Measurements from ENCODE around the gene IL17RA.
A peak's percentile ranks its signal among the peaks of the same experiment; 100 is the strongest.
"Not testable (repeated sequence)": the region's sequence is repeated elsewhere in the genome, so short reads cannot be mapped to it uniquely, and the experiment has no call there.

Gene IL17RA

DNA sequence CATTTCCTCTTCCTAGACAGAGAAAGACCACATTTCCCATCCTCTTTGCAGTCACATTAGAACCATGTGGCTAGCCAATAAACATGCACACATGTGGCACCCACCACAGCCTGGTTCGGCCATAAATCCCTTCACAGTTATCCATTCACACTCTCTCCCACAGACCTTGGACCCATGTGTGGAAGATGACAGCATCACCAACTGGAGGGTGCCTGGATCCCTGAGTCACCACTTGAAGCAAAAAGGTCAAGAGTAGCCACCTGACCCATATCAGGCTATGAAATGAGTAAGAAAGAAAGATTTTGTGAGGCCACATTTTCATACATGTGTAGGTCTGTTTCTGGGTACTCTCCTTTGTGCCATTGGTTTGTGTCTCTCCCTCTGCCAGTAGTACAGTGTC, 45.4 kb downstream of the IL17RA start:
- DNase-seq, result no peak

GRCh38 chr22:17131686-17132085, 46.9 kb downstream of the IL17RA start:
- DNase-seq, result no peak

DNA sequence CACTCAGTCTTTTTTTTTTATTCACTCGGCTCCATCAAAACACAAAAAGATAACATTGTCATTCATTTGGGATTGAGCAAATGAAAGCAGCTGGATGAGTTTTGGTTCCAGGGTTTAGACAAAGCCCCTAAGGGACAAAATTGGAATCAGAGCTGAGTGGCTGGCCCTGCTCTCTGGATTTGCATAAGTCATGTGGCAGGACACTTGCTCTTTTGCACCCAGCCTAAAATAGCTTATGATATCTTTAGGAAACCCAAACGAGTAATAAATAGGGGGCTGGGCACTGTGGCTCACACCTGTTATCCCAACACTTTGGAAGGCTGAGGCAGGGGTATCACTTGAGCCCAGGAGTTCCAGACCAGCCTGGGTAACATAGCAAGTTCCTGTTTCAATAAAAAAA, 47.3 kb downstream of the IL17RA start:
- DNase-seq, result no peak

DNA sequence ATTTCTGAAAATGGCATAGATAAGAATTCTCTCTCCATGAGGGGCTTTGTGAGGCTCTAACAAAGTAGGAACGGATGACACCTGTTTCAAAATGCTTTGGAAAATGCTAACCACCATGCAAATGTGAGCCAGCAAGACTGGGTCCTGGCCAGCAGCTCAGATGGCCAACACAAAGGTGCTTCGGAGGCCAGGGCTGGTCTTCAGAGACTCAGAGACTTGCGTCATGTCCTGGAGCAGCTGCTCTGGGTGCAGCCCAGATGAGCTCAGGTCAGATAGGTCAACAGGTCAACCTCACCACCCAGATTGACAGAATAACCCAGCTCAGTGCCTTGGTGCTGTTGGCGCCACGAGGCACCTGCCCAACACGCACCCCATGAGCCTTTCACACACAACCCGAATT, 48.3 kb downstream of the IL17RA start:
- no peak for DNase-seq

- no peak for DNase-seq
Observed at GRCh38 chr22:17135153-17135760, 50.5 kb downstream of the IL17RA start.

DNA sequence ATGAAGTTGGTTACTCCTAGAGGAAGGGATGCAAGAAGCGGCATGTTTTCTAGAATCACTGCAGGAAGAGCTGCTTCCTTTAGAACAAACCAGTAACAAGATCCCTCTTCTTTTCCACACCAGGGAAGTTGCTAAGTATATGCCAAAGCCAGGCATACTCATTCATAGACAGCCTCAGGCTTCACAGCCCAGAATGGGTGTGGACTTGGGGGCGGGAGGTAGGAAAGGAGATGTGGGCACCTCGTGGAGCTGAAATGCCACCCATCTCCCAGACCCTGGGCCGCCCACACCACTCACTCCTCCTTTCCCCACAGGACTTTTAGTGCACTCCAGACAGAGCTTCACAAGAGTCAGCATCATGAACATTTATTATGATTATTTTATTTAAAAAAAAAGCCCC, 52.4 kb downstream of the IL17RA start:
- DNase-seq, result no peak

- no peak for DNase-seq
Observed at GRCh38 chr22:17137861-17138425, 53.1 kb downstream of the IL17RA start.

GRCh38 chr22:17138513-17138912, 53.7 kb downstream of the IL17RA start:
- no peak for DNase-seq

DNA sequence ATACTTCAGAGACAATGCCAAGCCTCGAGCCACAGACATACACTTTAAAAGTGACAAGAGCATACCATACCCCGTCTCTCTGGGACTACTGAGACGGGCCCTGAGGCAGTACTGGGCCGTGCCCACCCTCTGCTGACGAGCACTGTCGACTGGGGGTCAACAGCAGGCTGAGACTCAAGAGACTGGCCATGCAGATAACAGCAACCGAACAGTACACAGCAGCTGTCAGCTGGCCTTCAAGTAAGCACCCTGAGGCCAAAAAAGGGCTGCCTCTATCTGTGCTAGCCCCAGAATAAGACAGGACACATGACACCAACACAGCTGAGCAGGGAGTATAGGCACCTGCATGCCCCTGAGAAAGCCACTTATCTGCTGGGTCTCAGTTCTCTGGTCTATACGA, 55.2 kb downstream of the IL17RA start:
- DNase-seq, result no peak

DNA sequence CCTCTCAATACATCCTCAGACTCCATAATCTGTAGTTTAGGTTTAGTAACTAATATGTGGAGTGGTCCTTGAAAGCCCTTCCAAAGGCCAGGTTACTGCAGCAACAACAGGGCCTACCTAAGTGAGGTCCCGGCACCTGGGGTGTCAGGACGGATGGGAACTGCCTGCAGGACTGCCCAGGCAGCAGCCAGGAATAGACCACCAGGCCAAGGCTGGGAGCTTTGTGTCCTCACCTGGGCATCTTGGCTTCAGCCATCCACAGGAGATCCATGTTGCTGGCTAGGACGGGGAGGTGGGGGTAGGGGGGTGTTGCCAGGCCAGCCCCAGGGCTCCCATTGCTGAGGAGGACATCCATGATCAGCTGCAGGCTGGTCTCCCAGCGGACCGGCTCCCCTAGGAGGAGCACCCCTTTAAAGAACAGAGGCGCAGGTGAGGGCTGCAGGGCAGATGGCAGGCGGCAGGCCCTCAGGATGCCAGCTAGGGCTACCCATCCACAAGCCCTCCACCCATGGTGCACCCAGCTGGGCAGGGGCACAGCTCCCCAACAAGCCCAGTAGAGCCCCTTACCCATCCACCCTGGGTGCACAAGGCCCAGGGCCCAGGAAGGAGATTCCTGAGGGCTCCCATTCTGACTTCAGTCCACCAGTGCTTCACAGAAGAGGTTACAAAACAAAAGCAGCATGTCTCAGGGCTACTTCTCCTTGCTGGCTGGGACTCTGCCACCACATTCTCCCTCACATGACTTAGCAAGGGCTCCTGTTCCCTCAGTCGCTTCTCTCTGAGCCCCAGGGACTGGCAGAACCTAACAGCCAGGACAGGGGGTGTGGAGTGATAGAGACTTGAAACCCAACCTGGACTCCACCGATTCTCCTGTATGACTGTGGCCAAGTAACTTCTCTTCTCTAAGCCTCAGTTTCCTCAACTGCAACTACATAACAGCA, 56.3 kb downstream of the IL17RA start:
- DNase-seq, result no peak

GRCh38 chr22:17143101-17143500, 58.3 kb downstream of the IL17RA start:
- DNase-seq, result no peak

- DNase-seq, result no peak
Observed at GRCh38 chr22:17143826-17144225, 59.0 kb downstream of the IL17RA start.

- no peak for DNase-seq
Observed at GRCh38 chr22:17145021-17145680, 60.4 kb downstream of the IL17RA start.

- DNase-seq, result not testable (repeated sequence)
Observed at GRCh38 chr22:17147458-17147857, 62.7 kb downstream of the IL17RA start.

DNA sequence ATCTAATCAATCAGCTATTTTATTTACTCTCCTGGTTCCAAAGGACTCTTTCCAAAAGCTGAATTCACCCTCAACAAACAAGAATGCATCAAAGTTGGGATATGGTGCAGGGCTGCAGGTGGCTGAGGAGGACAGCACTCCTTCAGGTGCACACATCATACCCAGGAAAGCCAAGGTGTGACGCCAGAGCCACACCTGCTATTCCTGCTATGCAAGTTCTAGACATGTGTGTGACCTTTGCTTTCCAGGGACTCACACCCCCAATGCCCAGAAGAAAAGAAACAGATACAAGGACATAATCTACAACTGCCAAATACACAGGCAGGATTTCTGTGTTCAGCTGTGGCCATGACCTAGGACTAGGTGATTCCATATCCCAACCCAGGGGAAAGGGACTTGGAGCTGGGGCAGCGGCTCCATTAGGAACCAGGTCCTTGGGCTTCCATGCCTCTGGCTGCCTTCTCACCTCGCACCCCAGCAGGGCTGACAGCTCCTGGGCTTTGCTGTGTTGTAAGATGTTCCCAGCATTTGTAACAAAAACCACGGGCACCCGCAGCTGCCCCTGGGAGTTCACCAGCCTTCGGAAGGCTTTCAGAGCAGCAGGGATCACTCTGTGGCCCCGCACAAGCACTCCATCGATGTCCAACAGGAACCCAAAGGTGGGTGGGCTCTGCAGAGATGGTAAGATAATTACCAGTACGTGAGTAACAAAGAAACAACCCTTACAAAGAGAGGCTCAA, 64.4 kb downstream of the IL17RA start:
- no peak for DNase-seq

DNA sequence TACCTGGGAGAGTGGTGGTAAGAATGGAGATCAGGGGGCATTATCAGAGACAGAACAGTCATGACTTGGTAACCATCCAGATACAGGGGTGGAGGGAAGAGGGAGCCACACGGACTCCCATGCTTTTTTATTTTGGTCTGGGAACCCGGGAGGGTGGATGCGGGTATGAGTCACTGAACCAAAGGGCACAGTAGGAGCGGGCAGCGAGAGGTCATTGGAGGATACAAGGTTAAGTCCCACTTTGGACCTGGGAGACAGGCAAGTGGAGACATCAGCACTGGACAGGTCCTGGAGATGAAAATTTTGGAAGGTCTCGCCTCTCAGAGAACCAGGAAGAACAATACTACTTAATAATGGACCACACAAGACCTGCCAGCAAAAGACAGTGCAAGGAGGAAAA, 67.5 kb downstream of the IL17RA start:
- DNase-seq, result no peak

DNA sequence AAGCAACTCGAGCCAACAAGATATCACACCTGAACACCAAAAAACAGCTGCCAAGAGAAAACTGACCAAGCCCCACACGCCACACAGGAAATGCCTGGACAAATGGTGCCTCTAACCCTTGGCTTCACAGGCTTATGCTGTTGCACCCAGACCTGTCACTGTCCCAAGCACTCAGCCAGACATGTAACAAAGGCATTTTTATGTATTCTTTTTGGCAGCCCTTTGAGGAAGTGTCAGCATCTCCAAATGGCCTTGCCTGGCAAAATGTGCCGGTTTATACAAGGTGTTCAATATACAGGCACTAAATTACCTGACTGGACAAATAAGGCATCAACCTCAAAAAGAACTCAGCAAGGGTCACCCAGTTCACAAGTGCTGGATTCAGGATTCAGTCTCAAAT, 68.2 kb downstream of the IL17RA start:
- DNase-seq, result no peak

DNA sequence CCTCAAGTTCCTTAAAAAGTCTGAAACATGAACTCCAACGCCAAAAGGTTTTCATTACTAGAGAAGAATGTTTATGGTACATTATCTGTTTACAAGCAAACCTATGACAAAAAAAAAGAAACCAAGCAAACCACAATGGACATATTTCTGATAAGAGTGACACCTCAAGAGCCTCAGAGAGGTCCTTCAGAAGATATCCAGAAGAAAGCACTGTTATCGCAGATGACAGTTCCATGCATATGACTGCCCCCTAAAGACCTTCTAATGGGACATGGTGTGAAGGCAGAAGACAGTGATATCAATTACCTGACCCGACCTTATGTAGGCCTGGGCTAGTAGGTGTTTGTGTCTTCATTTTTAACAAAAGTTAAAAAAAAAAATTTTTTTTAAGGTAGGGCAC, 71.1 kb downstream of the IL17RA start:
- no peak for DNase-seq

DNA sequence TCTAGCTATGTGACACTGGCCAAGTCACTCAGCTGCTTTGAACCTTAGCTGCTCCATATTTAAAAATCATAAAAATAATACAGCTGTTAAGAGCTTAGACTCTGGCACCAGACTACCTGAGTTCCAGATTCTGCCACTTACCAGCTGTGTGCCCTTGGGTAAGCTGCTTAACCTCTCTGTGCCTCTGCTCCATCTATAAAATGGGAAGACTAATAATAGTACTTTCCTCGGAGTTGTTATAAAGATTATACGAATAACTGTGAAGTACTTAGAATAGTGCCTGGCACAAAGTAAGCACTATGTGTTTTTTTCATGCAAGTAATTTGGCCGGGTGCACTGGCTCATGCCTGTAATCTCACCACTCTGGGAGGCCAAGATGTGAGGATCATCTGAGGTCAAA, 72.9 kb downstream of the IL17RA start:
- DNase-seq, result no peak

DNA sequence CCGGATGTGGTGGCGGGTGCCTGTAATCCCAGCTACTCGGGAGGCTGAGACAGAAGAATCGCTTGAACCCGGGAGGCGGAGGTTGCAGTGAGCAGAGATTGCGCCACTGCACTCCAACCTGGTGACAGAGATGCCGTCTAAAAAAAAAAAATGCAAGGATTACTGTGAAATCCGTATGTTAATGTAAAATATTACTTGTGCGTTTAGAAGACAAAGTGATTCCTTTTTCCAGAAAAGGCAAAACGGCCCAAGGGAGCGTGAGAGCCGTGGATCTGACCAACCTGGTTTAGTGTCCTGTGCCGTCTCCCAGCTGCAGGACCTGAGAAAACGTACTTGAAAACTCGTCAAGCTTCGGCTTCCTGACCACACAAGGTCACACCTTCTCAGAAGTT, 73.4 kb downstream of the IL17RA start:
- DNase-seq, result no peak

DNA sequence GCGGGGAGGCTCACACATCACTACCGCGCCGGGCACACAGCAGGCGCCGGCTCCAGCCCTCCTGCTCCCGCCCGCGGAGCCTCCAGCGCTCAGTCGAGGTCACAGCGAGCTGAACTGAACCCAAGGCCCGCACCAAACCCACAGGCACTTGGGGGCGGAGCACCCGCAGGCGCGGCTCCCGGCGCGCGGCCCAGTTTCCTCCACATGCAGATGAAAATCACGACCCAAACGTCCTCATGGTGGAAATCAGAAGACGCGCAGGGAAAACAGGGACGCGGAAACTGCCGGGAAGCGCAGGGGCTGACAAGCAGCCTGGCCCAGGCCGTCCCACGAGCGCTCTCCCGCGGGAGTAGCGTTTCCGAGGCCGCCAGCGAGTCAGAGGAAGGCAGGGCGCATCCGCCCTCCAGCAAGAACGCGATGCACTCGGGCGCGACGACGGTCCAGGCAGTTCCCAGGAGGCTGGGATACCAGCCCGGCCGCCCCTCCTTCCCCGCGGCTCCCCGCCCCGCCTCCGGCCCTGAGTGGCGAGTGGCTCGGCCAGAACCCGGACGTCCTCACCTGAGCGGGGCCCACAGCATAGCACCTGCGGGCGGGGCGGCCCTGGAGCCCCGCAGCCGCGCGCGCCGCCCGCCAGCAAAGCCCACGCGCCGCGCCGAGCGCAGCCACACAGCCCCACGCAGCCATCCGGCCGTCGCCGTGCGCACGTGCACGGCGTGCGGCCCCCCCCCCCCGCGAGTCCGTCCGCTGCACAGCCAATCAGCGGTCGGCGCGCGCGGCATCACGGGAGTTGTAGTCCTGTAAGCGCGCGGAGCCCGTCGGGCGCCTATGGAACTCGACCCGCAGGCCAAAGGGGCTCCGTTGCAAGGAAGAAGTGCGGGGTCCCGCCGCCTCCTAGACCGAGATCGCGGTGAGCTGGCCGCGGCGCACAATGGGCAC, 74.0 kb downstream of the IL17RA start, which contains the start of gene HDHD5:
TSS of gene HDHD5 (minus strand) at position 710 of the 936 bp plus-strand sequence. CDS start at position 684, 26 bp downstream.
- DNase-seq, result peak; percentile 89
